Measurements from ENCODE around the gene EXOC2.

- no peak for TF ChIP-seq POLR2A (IDR thresholded peaks at IDR 0.05)
- TF ChIP-seq CTCF (IDR thresholded peaks at IDR 0.05): peak; percentile 68 to 81 (median 73)
- no peak for TF ChIP-seq POLR2AphosphoS5 (IDR thresholded peaks at IDR 0.05)
Observed at GRCh38 chr6:593139-593906, 99.6 kb downstream of the EXOC2 start.

Measured in transverse colon (tissue), 4 donors.